GM19463 (cell line): ENCODE data around the gene GPATCH1.

Experiments
- ATAC-seq: cut with Tn5 transposase; IDR thresholded peaks from one replicate; pipeline ENCODE4 v1.9.1; 2021; ENCODE audit warnings: mild to moderate bottlenecking, moderate library complexity; ENCODE audit not compliant: unreplicated experiment

The GPATCH1 gene

DNA sequence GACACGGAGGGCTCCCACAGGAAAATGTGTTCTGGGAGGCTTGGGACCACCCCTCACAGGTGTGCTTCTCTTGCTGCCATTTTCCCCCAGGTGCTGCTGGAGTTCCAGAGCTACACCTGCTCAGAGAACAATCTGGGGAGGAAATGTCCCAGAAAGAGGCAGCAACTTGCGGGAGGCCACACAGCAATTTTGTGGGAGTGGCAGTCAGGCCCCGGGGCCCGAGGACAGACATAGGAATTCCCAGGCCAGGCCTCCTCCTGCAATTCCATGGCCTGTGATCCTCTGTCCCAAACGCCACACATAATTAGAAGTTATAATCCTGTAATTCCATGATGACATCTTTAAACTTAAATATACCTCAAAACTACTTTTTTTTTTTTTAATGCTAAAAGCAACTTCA is 18.1 kb upstream of the GPATCH1 start:
- ATAC-seq = no peak

DNA sequence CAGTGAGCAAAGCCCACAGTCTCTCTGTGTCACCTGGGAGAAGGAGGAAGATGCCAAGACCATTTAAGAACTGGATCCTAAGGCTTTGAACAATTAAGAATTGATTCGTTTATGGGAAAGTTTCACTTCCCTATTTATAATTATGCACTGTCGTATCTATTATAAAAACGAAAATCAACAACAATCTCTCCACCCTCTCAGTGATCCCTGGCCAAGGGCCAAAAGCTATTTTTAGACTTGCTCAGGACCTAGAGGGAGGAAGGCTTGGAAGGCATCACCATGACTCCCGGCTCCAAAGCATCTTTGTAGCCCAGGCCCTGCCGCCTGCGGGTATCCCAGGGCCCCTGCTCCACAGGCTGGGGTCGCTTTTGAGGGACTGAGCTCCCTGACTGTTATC is 17.6 kb upstream of the GPATCH1 start:
- ATAC-seq = no peak

DNA sequence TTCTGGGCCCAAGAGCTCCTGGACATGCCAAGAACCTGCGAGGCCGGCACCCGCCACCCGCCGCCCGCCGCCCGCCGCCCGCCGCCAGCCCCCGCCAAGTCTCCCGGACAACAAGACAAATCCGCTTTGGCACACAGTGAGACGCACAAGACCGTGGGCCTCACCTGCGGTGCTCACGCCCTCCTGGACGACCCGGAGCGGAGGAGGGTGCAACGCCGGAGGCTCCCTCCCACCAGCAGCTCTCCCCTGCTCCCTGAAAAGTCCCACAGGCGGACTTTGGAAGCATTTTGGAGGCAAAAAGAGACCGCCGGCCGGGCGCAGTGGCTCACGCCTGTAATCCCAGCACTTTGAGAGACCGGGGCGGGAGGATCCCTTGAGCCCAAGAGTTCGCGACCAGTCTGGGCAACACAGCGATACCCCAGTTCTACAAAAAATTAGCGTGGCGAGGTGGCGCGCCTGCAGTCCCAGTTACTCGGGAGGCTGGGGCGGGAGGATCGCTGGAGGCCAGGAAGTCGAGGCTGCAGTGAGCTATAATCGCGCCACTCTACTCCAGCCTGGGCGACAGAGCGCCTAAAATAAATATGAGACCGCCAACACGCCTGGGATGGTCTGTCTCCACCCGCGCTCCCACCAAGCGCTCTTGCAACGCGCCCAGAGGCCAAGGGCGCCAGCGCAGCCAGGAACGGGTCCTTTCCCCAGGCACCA is 17.1 kb upstream of the GPATCH1 start:
- ATAC-seq = peak; percentile 7

DNA sequence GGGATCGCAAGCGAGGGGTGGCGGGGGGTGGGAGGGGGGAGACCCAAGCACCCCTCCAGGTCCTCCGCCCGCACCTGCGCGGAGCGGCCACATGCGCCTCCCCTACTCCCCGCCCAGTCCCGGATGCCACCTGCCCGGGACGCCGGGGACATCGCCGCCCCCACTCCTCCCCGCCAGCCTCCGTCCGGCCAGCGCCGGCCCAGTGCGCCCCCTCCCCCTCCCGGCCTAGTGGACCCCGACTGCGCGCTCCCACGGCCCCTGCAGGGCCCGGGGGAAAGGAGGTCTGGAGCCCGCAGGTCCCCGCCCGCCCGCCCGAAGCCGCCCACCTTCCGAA is 16.6 kb upstream of the GPATCH1 start:
- ATAC-seq = peak; percentile 54

DNA sequence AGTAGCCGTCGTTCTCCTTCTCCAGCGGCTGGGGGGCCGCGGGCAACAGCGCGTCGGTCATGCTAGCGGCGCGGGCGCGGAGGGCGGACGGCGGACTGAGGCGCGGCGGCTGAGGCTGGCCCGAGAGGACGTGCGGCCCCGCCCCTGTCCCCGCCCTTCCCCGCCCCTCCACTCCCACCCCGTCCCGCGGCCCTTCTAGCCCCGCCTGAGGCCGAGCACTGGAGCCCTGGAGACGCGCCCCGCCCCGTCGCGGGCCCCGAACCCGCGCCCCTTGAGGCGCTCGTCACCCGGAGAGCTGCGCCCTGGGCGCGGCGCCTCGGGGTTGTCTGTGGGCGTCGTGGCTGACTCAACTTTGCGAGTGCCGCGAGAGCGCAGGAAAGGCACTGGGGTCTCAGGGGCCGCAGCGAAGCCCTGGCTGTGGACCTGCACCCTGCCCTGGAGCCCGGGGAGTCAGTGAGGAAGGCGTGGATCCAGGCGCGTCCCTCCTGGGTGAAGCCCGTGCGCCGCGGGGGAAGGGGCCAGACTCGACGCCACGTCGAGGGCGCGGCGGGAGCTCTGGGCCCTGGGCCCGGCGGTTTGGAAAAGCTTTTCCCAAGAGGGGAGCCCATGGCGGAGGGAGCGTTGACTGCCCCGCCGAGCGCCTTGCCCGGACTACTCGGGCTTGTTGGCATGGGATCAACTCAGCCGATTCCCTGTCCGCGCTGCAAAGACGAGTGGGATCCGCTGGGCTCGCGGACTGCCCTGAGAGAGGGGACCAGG is 16.0 kb upstream of the GPATCH1 start, which contains the start of gene RHPN2:
TSS of gene RHPN2 (minus strand) at position 97 of the 759 bp plus-strand sequence. CDS start at position 61, 36 bp downstream.
- peak; percentile 88 for ATAC-seq

DNA sequence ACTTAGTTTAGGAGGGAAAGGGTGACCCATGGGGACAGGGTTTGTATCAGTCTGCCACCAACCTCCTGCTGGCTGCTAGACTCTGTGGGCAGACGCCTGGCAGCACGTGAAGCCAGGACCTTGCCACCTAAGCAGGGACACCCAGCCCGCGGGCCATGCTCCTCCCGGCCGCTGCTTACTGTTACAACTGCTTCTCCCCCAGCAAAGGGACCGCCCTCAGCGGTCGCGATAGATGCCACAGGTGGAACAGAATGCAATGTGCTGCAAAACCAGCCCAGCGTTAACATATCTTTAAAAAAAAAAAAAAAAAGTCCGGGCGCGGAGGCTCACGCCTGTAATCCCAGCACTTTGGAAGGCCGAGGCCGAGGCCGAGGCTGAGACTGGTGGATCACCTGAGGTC is 14.4 kb upstream of the GPATCH1 start:
- no peak for ATAC-seq

DNA sequence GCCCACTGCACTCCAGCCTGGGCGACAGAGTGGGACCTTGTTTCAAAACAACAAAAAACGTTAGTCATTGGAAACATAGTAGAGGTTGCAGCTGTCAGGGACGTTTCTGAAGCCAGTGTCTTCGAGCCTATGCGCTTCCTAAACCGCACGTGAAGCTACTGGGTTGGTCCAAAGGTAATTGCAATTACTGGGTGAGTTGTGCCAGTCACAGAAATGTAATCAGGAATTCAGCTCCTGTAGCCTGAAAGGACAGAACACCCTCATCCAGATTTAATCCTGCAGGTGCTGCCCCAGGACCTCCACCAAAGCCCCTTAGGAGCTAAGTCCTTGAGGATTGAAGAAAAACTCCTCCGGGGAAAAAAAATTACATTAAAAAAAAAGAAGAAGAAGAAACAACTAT is 13.9 kb upstream of the GPATCH1 start:
- ATAC-seq = no peak

DNA sequence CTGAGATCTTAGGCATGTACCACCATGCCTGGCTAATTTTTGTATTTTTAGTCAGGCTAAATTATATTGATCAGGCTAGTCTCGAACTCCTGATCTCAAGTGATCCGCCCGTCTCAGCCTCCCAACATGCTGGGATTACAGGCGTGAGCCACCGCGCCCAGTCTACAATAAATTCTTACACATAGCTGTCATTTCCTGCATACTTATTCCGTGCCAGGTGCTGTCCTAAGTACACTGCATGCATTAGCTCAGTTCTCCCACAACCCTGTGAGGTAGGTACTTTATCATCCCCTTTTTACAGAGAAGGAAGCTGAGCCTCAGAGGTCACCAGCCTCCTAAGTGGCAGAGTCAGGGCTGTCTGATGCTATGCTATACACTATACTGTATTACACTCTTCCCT is 9.1 kb upstream of the GPATCH1 start:
- ATAC-seq = no peak

DNA sequence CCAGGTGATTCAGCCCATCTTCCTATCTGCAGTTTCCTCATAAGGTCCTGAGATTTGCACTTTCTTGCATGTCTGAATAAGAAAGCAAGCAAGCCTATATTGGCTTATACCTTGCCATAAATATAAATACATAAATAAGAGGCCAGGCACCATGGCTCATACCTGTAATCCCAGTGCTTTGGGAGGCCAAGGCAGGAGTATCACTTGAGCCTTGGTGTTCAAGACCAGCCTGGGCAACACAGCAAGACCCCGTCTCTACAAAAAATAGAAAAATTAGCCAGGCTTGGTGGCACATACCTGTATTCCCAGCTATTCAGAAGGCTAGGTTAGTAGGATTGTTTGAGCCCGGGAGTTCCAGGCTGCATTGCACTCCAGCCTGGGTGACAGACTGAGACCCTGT is 5.5 kb upstream of the GPATCH1 start:
- no peak for ATAC-seq

DNA sequence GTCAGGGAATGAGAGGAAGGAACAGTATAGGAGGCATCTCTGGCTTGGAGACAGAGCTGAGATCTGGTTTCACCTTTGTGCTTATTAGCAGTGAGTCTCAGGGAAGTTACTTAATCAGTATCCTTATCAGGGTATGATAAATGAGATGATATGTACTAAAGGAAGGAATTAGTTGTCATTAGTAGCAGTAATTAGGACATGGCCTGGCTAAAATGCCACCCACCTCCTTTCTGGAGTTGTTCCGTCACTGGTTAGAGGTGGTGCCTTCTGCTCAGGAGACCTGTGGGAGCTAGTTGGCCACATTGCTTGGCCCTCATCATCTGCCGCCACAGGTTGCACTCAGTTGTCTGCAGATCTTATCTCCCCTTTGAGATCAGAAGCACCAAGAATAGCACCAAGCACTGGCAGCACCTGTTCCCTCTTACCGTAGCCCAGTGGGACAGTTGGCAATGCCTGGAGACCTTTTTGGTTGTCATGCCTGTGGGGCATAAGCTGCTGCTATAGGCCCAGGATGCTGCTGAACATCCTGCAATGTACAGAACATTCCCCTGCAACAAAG is 4.7 kb downstream of the GPATCH1 start:
- ATAC-seq = no peak

DNA sequence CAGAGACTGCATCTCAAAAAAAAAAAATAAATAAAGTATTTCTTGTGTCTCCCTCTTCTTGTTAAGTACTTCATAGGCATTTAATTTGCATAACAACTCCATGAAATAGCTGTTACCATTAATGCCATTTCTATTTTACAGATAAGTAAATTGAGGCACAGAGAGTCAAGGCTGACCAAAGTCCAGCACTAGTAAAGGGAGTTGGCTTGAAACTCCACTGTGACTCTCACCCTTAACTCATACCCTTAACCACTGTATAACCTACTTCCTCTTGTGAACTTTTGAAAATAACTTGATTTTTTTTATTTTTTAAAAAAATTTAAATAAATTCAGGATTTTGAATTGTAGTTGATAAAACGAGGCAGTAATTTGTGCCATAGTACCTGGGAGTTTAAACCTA is 6.0 kb downstream of the GPATCH1 start:
- no peak for ATAC-seq

DNA sequence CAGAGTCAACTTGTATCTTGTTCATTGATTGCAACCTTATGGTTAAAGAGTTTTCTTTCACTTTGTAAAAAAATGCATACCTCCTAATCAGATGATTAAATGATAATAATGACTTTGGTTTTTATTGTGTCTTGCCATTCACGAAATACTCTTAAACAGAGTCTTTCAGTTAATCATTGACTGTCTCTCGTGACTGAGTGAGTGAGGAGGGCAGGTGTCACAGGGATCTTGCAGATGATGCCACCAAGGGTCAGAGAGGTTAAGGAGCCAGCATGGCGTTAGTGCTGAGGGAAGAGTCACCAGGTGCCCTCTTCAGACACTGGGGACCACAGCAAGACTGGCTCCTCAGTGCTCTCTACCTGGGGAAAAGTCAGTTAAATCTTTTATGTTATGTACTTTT is 8.0 kb downstream of the GPATCH1 start:
- ATAC-seq = no peak

DNA sequence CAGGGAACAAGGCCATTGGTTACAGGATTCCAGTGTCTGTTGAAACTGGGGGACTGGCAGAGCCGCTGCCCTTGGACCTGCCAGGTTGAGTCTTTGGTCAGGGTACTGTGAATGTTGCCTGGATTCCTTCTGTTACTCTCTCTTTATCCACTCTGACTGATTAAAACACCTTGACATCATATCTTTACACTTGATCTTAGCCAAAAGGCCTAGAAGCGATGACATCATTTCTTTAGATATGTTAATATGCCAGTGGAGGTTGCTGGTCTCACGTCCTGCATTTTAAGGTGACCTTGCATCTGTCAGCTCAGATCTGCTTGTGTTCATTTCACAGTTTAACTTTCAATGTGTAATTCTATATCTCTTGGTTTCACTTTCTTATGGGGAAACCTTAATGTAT is 9.2 kb downstream of the GPATCH1 start:
- no peak for ATAC-seq

DNA sequence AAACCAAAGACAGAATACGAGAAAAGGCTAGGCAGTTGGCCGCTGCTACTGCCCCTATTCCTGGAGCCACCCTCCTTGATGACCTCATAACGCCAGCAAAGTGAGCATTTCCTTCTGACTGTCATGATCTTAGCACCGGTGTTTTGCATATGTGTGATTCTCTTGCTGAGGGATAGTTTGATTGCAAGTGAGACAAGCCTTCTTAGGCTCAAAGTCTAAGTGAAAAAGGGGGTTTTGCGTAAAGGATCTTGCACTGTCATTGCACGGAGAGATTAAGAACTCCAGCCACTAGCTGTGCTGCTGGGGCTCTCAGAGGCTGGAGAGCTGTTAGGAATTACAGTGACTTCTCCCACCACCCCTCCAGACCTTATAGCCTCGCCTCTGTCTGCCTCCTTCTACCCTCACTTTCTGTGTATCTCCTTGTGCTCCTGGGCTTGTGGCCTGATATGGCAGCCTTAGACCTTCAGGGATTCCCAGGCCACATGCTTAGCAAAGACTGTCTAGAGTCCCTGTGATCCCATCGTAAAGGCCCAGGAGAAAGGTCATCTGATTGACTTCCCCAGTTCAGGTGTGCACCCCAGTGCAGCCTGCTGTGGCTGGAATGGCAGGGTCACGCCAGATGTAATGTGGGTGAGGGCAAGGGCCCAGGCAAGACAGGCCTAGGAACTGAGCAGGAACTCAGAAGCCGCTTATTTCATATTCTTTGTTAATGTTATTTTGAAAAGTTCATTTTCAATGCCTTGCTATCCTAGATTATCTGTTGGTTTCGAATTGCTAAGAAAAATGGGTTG is 12.6 kb downstream of the GPATCH1 start:
- no peak for ATAC-seq

DNA sequence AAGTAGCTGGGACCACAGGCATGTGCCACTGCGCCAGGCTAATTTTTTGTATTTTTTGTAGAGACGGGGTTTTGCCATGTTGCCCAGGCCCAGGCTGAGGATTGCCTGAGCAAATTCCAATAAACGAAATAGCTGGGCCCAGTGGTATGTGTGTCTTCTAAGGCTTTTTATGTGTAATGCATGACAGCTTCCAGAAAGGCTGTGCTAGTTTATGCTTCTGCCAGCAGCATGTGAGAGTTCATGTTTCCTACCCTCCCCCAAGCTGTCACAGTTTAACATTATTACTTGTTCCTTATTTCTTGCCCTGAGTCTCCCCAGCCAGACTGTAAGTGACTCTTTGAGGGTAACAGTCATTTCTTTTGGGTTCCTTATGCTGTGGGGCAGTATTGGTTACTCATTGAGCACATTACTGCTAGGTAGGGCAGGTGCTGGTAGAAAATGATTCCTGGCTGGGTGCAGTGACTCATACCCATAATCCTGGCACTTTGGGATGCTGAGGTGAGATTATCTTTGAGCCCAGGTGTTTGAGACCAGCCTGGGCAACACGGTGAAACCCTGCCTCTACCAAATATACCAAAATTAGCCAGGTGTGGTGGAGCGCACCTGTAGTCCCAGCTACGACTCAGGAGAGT is 13.6 kb downstream of the GPATCH1 start:
- ATAC-seq = no peak

DNA sequence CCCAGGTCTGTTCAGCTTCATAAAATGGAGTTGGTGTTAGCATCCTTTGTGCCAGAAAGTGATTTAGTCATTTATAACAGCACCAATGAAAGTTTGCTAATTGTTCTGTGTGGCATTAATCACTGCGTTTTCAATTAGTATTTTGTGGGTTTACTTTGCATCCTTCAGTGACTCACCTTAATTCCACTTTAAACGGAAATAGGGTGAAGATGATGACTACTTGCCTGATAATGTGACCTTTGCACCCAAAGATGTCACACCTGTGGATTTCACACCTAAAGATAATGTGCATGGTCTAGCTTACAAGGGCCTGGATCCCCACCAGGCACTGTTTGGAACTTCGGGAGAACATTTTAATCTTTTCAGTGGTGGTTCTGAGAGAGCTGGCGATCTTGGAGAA is 15.0 kb downstream of the GPATCH1 start:
- no peak for ATAC-seq

DNA sequence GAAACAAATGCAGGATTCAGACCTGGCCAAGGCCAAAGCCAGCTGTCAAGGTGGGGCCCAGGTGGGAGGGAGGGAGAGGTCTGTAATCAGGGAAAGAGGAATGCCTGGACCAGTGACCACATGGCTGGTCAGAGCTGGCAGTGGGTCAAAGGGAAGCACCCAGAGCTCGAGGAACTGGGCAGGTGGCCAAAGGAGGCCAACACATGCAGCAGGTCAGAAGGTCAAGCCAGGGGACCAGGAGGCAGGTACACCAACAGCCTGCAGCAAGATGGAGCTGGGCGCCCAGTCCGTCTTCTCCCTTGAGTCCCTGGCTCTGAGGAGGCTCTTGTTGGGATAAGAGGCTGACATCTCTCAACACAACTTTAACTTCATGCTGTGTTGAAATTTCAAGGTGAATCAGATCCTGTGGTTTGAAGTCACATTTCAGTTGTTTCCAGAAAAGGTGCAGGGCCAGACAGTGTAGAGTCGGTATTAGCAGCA is 17.1 kb downstream of the GPATCH1 start:
- ATAC-seq = no peak

DNA sequence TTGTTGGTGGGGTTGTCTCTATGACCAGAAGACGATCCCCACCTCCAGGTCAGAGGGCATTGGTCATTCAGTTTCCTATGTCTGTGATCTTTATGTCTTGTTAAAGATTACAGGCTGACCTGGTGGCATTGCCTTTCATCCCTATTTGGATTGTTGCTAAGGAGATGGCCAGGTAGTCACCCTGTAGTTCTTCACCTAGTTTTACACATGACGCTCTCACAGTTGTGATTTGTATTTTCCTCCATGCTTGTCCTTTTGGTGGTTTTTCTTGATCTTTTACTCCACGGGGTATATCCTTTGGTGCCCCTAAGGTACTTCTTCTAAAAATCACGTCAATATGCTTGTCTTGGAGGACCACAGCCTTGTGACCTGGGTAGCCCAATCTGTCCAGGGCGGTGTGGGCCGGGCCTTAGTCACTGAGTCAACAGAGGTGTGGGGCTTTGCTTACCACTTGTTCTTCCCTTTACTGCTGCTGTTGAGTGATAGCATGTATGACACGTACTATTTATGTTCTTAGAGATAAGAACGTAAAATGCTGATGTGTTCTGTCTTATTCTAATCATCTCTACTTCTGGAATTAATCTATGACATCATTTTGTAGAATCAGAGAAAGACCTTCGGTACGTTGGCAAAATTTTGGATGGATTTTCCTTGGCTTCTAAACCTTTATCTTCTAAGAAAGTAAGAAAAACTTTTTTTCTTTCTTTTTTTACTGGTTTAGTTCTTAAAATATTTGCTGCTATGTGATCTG is 20.1 kb downstream of the GPATCH1 start:
- no peak for ATAC-seq

DNA sequence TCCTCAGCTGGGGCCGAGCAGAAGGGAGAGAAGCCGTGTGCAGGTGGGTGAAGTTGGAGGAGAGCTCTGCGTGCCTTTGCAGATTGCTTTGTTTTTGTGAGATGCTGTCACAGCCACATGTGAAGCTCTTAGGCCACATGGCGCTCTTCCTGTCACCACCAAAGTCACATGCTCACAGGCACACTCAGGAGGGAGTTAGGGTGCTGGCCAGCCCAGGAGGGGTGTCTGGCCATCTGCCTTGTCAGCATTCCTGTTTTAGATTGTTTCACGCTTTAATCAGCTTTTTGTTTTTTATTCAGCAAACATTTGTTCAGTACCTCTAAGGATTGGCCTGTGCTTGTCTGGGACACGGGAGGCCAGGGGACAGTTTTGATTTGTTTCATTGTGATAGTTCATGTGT is 21.9 kb downstream of the GPATCH1 start:
- ATAC-seq = no peak

DNA sequence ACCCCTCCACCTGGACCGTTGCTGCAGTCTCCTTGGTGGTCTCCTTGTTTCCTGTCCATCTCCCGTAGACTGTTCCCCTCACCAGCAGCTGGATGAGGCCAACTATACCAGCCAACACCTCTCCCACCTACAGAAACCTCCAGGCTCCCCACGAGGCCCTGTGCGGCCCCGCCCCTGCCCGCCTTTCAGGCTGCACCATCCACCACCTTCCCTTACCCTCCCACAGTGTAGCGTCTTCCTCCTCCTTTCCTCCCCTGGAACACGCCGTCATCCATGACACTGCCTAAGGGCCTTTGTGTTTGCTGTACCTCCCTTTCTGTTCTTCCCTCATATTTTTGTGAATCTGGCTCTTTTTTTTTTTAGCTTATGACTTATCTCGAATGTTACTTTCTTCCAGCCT is 27.2 kb downstream of the GPATCH1 start:
- ATAC-seq = no peak
